HuH-7.5 (cell line): Measurements from ENCODE around the gene TSPYL6.
A peak's percentile ranks its signal among the peaks of the same experiment; 100 is the strongest.
"Not testable (repeated sequence)": the region's sequence is repeated elsewhere in the genome, so short reads cannot be mapped to it uniquely, and the experiment has no call there.

Source experiments
- DNase-seq: peaks from one replicate; pipeline ENCODE4 v3.0.0; 2011; ENCODE audit warnings: low spot score

The TSPYL6 gene

DNA sequence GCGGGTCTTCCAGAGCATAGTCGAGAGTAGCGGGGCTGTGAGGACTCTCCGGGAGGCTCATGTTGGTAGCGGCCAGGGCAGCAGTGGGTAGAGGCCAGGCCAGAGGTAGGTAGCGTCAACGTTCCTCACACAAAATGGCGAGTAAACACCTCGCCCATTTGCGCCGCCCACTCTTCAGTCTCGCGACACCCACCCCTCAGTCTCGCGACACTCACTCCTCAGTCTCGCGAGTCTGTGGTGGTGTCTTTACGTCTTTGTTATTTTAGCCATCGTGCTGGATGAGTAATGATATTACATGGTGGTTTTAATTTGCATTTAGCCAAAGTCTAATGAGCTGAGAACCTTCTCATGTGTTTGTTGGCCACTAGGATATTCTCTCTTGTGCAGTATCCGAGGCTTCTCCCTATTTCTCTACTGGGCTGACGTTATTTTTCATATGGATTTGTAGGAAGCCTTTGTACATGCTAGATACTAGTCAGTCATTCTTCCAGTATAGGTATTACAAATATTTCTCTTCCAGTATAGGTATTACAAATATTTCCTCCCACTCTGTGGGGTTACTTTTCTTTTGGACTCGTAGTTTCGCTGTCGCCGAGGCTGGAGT lies at the start of gene TSPYL6:
TSS of gene TSPYL6 (minus strand) at position 139 of the 604 bp plus-strand sequence. CDS start at position 61, 78 bp downstream.
- no peak for DNase-seq

DNA sequence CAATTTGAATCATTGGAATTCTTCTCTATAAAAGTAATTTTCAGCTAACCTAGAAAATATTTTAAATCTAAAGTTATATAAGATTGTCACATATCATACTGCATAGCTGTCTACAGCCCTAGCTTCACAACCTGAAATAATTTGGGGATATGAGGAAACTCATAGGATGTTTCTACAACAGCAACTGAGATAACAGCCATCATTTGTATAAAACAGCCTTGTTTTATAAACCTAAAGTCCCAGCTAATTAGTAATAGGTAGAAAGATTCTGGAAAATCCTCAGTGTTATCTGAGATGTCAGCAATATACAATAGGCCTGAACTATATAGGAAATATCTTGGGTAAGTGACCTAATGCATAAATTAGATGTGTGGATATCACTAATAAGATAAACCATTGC lies 47.6 kb upstream of the TSPYL6 start:
- no peak for DNase-seq

- no peak for DNase-seq
Measured at GRCh38 chr2:54298514-54298913, 42.5 kb upstream of the TSPYL6 start.

DNA sequence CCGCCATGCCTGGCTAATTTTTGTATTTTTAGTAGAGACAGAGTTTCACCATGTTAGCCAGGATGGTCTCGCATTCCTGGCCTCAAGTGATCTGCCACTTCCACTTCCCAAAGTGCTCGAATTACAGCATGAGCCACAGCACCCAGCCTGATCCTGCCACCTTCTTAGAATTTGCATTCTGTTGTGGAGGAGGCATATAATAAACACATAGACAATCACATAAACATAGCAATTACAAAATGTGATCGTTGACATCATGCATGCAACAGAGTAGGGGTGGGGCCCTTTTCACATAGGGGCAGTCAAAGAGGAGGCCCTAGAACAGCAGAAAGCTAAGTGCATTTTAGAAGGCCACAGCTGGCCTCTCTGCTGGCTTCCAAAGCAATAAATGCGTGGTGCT lies 39.9 kb upstream of the TSPYL6 start:
- no peak for DNase-seq

DNA sequence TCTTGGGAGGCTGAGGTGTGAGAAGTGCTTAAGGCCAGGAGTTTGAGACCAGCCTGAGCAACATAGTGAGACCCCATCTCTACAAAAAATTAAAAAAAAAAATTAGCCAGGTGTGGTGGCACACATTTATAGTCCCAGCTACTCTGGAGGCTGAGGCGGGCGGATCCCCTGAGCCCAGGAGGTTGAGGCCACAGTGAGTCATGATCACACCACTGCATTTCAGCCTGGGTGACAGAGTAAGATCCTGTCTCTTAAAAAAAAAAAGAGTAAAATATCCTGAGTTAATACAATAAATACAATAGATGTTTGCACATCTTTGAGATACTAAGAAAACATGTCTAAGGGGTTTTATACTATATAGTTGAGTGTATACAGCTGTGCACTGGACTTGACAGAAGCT lies 38.6 kb upstream of the TSPYL6 start:
- DNase-seq = not testable (repeated sequence)

- no peak for DNase-seq
Measured at GRCh38 chr2:54290356-54291025, 34.5 kb upstream of the TSPYL6 start.

DNA sequence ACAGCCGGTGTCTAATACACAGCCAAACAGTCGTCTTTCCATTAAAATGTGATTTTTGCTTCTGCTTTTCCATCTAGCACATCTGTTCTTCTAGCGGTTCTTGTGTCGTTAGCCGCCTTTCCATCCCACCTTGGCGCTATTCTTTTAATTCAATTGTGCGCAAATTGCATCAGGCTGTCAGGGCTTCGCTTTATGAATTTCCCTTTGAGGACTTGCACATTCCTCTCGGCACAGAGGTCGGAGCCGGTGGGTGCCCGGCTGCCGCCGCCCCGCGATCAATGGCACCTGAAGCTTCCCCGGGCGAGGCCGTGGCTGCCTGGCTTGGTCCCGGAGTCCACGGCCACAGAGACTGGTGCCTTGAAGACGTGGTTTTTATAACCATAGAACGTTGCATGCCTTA lies 33.9 kb upstream of the TSPYL6 start:
- no peak for DNase-seq

DNA sequence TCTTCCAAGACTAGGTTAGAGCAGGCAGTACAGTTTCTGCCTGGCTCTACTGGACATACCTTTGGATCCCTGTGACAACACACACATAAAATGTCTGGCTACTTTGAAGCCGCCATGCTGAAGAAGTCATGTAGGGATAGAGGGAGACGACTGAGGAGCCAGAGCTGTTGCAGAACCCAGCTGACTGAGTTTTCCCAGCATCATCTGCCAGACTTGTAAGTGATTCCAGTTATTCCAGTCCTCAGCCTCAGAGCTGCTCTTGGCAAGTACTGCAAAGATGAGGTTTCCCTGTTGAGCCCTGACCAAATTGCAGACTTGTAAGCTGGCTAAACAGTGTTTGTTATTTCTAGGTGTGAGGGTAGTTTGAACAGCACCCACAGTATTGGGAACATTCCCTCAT lies 31.5 kb upstream of the TSPYL6 start:
- DNase-seq = no peak

- DNase-seq = no peak
Measured at GRCh38 chr2:54285451-54285850, 29.4 kb upstream of the TSPYL6 start.

- DNase-seq = no peak
Measured at GRCh38 chr2:54284826-54285225, 28.8 kb upstream of the TSPYL6 start.

DNA sequence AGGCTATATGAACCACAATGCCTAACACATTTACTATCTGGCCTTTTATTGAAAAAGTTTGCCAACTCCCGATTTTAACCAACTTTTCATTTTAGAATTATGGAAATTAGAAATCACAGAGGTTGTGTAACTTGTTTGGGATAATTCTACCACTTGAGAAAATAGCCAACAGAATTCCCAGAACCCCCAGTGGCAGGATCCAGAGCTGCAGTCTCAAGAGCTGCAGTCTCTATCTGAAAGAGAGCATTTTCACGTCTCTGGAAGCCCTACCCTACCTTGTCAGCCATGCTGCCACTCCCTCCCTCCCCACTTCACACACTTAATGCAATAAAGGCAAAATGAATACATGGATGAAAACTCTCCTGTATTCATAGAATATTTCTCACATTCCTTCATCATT lies 23.4 kb upstream of the TSPYL6 start:
- peak; percentile 35 for DNase-seq

GRCh38 chr2:54275541-54275940 lies 19.5 kb upstream of the TSPYL6 start:
- no peak for DNase-seq

DNA sequence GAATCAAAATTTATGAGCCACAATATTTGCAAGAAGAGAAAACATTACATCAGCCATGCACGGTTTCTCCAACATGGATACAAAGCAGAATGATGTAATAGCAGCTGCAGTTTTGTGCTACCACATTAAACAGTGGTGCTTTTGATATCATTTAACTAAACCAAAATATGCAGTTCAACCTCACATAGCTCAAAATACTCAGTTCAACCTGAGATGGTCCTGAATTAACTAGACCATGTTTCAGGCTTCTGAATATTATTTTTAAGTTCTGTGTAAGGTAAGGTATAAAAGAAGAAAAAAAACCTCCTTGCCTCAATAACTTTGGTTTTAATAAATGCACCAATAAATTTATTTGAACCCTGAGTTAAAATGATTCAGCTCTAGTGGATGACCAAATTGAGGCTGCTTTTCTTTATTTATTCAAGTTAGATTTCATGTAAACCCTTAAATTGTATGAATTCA lies 18.8 kb upstream of the TSPYL6 start:
- DNase-seq = no peak

DNA sequence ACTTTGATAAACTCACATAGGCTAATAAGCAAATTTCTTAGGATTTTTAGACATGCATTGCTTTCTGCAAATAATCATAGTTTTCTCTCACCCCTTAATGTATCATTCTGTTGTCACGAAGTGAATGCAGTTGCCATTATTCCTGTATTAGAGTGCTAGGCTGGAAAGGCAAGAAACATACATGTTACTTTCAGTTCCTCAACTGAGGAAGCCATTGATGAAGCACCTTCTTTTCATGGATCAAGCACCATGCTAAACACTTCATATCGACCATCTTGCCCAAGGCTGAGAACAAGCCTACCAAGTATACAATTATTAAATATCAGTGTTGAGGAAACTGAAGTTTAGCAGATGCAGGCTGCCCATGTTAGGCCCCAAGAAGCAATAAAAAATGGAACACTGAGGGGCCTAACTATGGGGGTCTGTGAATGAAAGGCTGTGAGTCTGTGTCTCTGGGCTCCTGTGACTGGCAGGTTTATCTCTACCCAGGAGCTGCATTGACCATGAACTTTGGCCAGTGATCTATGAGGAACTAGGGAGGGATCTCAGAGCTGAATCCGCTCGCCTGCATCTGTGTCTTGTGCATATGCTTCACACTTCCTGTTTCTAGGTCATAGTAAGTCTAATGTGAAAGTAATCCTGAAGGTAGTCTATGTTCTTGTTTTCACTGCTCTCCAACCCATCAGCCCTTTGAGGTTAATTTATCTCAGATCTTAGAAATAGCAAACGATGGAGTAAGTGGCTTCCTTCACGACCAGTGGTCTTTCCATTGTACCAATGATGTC lies 16.0 kb upstream of the TSPYL6 start:
- DNase-seq = no peak

- DNase-seq = no peak
Measured at GRCh38 chr2:54271189-54271588, 15.2 kb upstream of the TSPYL6 start.

DNA sequence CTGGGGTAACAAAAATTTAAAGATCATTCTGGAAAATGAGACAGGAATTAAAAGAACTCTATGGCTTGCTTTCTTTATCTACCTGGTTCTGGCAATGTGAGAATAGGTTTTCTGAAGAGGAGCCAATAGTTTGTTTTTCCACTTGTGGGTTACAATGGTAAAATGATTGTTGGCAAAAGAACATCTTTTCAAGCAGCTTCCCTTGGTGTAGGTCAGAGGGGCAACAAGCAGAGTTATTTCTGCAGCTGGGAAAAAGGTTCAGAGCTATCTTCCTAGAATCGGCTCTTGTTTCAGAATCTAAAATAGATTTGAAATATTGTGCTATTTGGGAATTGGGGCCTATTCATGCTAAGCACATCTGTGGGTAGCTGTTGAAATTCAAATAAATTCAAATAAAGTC lies 11.5 kb upstream of the TSPYL6 start:
- no peak for DNase-seq

DNA sequence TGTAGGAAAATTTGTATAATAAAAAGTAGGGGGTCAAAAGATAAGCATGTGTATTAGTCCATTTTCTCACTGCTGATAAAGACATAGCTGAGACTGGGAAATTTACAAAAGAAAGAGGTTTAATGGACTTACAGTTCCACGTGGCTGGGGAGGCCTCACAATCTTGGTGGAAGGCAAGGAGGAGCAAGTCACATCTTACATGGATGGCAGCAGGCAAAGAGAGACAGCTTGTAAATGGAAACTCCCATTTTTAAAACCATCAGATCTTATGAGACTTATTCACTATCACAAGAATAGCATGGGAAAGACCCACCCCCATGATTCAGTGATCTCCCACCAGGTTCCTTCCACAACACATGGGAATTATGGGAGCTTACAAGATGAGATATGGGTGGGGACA lies 9.1 kb upstream of the TSPYL6 start:
- DNase-seq = not testable (repeated sequence)

DNA sequence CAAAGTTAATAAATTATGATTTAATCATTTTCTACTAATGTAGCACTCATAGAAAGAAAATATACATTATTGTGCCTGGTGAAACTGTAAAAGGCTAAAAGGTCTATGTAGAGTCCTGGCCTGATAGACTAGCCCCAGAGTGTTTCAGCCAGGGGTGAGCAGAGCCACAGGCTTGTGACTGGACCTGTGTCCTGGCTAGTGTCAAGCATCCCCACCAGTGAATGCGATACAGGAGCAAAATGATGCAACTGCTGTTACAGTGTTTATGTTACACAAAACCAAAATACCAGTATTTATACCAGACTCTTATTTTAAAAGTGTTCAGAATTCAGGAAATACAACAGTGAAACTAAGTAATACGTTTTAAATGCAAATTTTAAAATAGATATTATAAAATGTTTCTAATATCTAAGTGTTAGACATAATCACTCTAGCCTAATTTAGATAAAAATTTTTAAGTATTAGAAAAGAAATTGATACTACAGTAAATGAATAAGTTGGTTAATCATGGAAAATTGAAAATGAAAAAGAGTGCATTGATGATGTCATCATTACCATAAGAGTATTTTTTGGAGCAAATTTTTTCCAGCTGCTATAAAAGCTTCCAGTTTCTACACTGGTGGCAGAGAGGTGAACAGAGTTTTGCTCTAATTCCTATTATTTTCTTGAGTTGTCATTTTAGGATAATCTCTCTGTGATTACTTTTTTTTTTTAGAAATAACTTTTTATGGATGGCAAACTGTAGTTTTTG lies 6.2 kb upstream of the TSPYL6 start:
- peak; percentile 36 for DNase-seq

DNA sequence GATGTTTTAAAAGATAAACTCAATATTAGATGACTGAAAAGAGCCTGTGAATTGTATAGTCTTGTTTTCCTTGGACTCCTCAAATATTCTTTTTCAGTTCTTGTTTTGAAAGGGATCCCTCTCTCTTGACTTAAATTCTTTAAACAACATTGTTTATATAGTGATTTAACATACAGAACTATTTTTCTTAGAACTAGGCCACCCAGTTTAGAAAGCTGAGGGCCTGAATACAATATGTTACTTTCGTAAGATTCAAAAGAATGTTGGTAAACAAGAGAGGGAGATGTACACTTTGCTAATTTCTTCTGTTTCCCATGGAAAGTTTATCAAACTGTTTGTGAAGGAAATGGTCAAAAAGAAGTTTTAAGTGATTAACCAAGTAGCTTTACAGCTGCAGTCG lies 5.5 kb upstream of the TSPYL6 start:
- DNase-seq = no peak

DNA sequence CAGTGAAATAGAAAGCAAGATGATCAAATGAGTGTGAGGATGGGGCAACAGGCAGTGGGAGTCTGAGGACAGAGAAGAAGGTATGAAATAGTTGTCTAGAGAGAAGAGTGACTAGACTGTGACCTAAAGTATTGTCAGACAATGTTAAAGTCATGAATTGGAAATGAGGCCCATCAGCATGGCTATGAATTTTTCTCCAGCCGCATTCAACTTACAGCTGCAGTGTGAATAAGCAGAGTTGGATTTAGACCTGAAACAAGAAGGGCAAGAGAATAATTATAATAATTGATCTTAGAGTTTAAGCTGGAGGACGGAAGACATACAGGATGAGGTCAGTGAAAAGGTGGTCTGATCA lies 4.2 kb upstream of the TSPYL6 start:
- DNase-seq = no peak

- no peak for DNase-seq
Measured at GRCh38 chr2:54259413-54260240, 3.6 kb upstream of the TSPYL6 start.

GRCh38 chr2:54258166-54258565 lies 2.1 kb upstream of the TSPYL6 start:
- no peak for DNase-seq
